SU-DHL-6 (cell line): ENCODE results near the gene ZBTB42.

Experiments used
- H2AFZ ChIP-seq: fragments of 200-600 bp; sonication (generic); 2 replicates; pipeline ENCODE4 v1.6.1; 2014; ENCODE audit warnings: low read depth, mild to moderate bottlenecking, moderate library complexity, mixed read lengths, antibody characterized with exemption, low read length; ENCODE audit not compliant: severe bottlenecking
- H3F3A ChIP-seq: fragments of 200-600 bp; shearing (Covaris generic); 2 replicates; pipeline ENCODE4 v1.6.0; 2016; ENCODE audit warnings: antibody characterized with exemption, mild to moderate bottlenecking; ENCODE audit not compliant: insufficient read depth
- H3K27ac ChIP-seq: fragments of 200-600 bp; sonication (generic); 2 replicates; pipeline ENCODE4 v1.5.1; 2016; ENCODE audit warnings: low read depth, mild to moderate bottlenecking, low read length, moderate library complexity, mixed read lengths
- H3K27me3 ChIP-seq: fragments of 200-600 bp; sonication (generic), shearing (Covaris generic); 2 replicates; pipeline ENCODE4 v1.6.0; 2014; ENCODE audit warnings: mild to moderate bottlenecking, low read length
- H3K36me3 ChIP-seq: fragments of 200-600 bp; sonication (generic); 2 replicates; pipeline ENCODE4 v1.6.1; 2014; ENCODE audit warnings: mild to moderate bottlenecking, low read length, mixed read lengths
- H3K4me2 ChIP-seq: fragments of 300-600, 200-600 bp; shearing (Covaris generic), sonication (generic); 2 replicates; pipeline ENCODE4 v1.6.0; 2014; ENCODE audit warnings: low read length, low read depth, mild to moderate bottlenecking; ENCODE audit not compliant: poor library complexity, severe bottlenecking
- H3K4me3 ChIP-seq: fragments of 200-600 bp; sonication (generic); 2 replicates; pipeline ENCODE4 v1.5.1; 2014; ENCODE audit warnings: antibody characterized with exemption, low read length, mild to moderate bottlenecking, mixed read lengths; ENCODE audit not compliant: insufficient read depth, poor library complexity, severe bottlenecking
- H3K79me2 ChIP-seq: fragments of 200-600 bp; sonication (generic); 2 replicates; pipeline ENCODE4 v1.6.1; 2014; ENCODE audit warnings: mild to moderate bottlenecking, low read length, moderate library complexity; ENCODE audit not compliant: insufficient read depth
- H3K9ac ChIP-seq: fragments of 200-600 bp; sonication (generic); 2 replicates; pipeline ENCODE4 v1.7.0; 2014; ENCODE audit warnings: mild to moderate bottlenecking, low read length
- H3K9me2 ChIP-seq: fragments of 200-600 bp; sonication (generic); replicated peaks from 2 replicates; pipeline ENCODE4 v1.6.1; 2014; ENCODE audit warnings: low read length; ENCODE audit not compliant: insufficient read depth
- H3K9me3 ChIP-seq: fragments of 200-600 bp; sonication (generic); 2 replicates; pipeline ENCODE4 v1.6.1; 2014; ENCODE audit warnings: low read length, mixed read lengths; ENCODE audit not compliant: insufficient read depth
- H4K20me1 ChIP-seq: fragments of 200-600 bp; sonication (generic); 2 replicates; pipeline ENCODE4 v1.6.1; 2014; ENCODE audit warnings: low read depth, mild to moderate bottlenecking, antibody characterized with exemption, low read length, moderate library complexity, mixed read lengths
- CTCF ChIP-seq: fragments of 200-600 bp; sonication (generic); IDR thresholded peaks from one replicate; pipeline ENCODE4 v1.5.1; 2017; ENCODE audit warnings: antibody characterized with exemption, mild to moderate bottlenecking, low read length, moderate library complexity; ENCODE audit not compliant: insufficient read depth, poor library complexity, severe bottlenecking
- EZH2phosphoT487 ChIP-seq: fragments of 200-600 bp; sonication (generic), shearing (Covaris generic); conservative IDR thresholded peaks from 2 replicates; pipeline ENCODE4 v1.6.1; 2018; ENCODE audit warnings: mild to moderate bottlenecking, antibody characterized with exemption, low read length, moderate library complexity, mixed read lengths

ZBTB42 gene

GRCh38 chr14:104782808-104783139 is 18.1 kb upstream of the ZBTB42 start:
- Histone ChIP-seq H3K36me3 (no peaks in the 10 kb centered on the region), H3K9me3 (no peaks in the 10 kb centered on the region), H3K4me3 (no peak overlapping the region), H3F3A (no peaks in the 10 kb centered on the region), H3K27ac (no peak overlapping the region), H4K20me1 (no peaks in the 10 kb centered on the region), H3K79me2 (no peaks in the 10 kb centered on the region), H3K27me3 (no peaks in the 10 kb centered on the region), H3K9ac (no peak overlapping the region), H3K9me2 (no peaks in the 10 kb centered on the region), H2AFZ (no peak overlapping the region), H3K4me2 (no peak overlapping the region)
- TF ChIP-seq EZH2phosphoT487 = no peak

GRCh38 chr14:104783484-104784217 is 17.2 kb upstream of the ZBTB42 start:
- Histone ChIP-seq H3K79me2 (no peaks in the 10 kb centered on the region), H3K36me3 (no peaks in the 10 kb centered on the region), H3K27ac (no peak overlapping the region), H4K20me1 (no peaks in the 10 kb centered on the region), H3K4me2 (no peak overlapping the region), H3K9me2 (no peaks in the 10 kb centered on the region), H3K9ac (no peak overlapping the region), H3K9me3 (no peaks in the 10 kb centered on the region), H3K27me3 (no peaks in the 10 kb centered on the region), H2AFZ (no peak overlapping the region), H3F3A (no peaks in the 10 kb centered on the region), H3K4me3 (no peak overlapping the region)
- TF ChIP-seq CTCF = no peak
- TF ChIP-seq EZH2phosphoT487 = no peak

- Histone ChIP-seq H2AFZ (no peak overlapping the region), H3K36me3 (no peaks in the 10 kb centered on the region), H3K4me3 (no peak overlapping the region), H3K27ac (no peak overlapping the region), H3K4me2 (no peak overlapping the region), H3F3A (no peaks in the 10 kb centered on the region), H3K9me3 (no peaks in the 10 kb centered on the region), H3K79me2 (no peaks in the 10 kb centered on the region), H4K20me1 (no peaks in the 10 kb centered on the region), H3K27me3 (no peaks in the 10 kb centered on the region), H3K9ac (no peak overlapping the region), H3K9me2 (no peaks in the 10 kb centered on the region)
- TF ChIP-seq EZH2phosphoT487 (no peak), CTCF (no peak)
These were observed 16.7 kb upstream of the ZBTB42 start for GRCh38 chr14:104784218-104784568.

GRCh38 chr14:104784846-104785707 is 15.8 kb upstream of the ZBTB42 start:
- no peaks in the 10 kb centered on the region for H4K20me1 ChIP-seq
- no peak overlapping the region for H3K4me3 ChIP-seq
- no peaks in the 10 kb centered on the region for H3K27me3 ChIP-seq
- no peak overlapping the region for H3K27ac ChIP-seq
- H3F3A ChIP-seq = no peaks in the 10 kb centered on the region
- H3K36me3 ChIP-seq = no peaks in the 10 kb centered on the region
- no peaks in the 10 kb centered on the region for H3K9me3 ChIP-seq
- H3K4me2 ChIP-seq = no peak overlapping the region
- H2AFZ ChIP-seq = no peak overlapping the region
- TF ChIP-seq EZH2phosphoT487 = no peak
- TF ChIP-seq CTCF = no peak
- H3K79me2 ChIP-seq = no peaks in the 10 kb centered on the region; the same call in 1 of the 2 replicates
- no peaks in the 10 kb centered on the region for H3K9me2 ChIP-seq
- H3K9ac ChIP-seq = no peak overlapping the region
